ENCODE measurements around the gene ALAD. TPM values are rescaled to one million over a fixed set of nuclear protein-coding genes. Genes with fewer than 3 reads are reported as not detected.
"Not testable (repeated sequence)": the region's sequence is repeated elsewhere in the genome, so short reads cannot be mapped to it uniquely, and the experiment has no call there.

ALAD gene
- total RNA-seq = 117 TPM
- long read RNA-seq, transcript ALAD-201 (12 exons, 3,173 nt) = major isoform, 344 of 435 reads
- long read RNA-seq, partial matches to known transcripts = 39 of 435 reads
- long read RNA-seq, other reads (novel, unspliced or antisense) = 48 of 435 reads

- peak; percentile 100 for DNase-seq
- peak; percentile 99 for ATAC-seq
- intact Hi-C loops (cut with micrococcal nuclease) = no loop called here
These were observed at the start of gene ALAD for GRCh38 chr9:113401027-113401792. ALAD (minus strand) TSS chr9:113401284; CDS start chr9:113393559, 7,725 bp downstream.

- intact Hi-C loops (cut with micrococcal nuclease) = loop anchor here (5.0 kb wide), 1 partner anchor 138 kb away; no protein-coding TSS in a partner anchor
- DNase-seq (no peak), ATAC-seq (no peak)
These were observed 48.3 kb upstream of the ALAD start for GRCh38 chr9:113449376-113449775.

- no peak for DNase-seq
- peak; percentile 68 for ATAC-seq
- intact Hi-C loops (cut with micrococcal nuclease) = loop anchor here (2.0 to 5.0 kb wide), 2 partner anchors 141 to 210 kb away; no protein-coding TSS in a partner anchor
These were observed 45.2 kb upstream of the ALAD start for GRCh38 chr9:113446323-113446740.

- DNase-seq (no peak), ATAC-seq (no peak)
- intact Hi-C loops (cut with micrococcal nuclease) = loop anchor here (5.0 kb wide), 1 partner anchor 143 kb away; no protein-coding TSS in a partner anchor
These were observed 43.7 kb upstream of the ALAD start for GRCh38 chr9:113444736-113445135.

- DNase-seq; ATAC-seq; intact Hi-C loops (cut with micrococcal nuclease): not testable (repeated sequence)
These were observed 36.6 kb upstream of the ALAD start for GRCh38 chr9:113437716-113438115.

- ATAC-seq (no peak), DNase-seq (no peak)
- intact Hi-C loops (cut with micrococcal nuclease) = no loop called here
These were observed 35.8 kb upstream of the ALAD start for GRCh38 chr9:113436728-113437515.

GRCh38 chr9:113431191-113431590, 30.1 kb upstream of the ALAD start:
- no peak for ATAC-seq
- intact Hi-C loops (cut with micrococcal nuclease) = no loop called here
- no peak for DNase-seq

GRCh38 chr9:113428062-113428615, 27.1 kb upstream of the ALAD start:
- DNase-seq (no peak), ATAC-seq (no peak)
- intact Hi-C loops (cut with micrococcal nuclease) = no loop called here

- ATAC-seq (no peak), DNase-seq (no peak)
- intact Hi-C loops (cut with micrococcal nuclease) = no loop called here
These were observed 26.5 kb upstream of the ALAD start for GRCh38 chr9:113427629-113428028.

- ATAC-seq (no peak), DNase-seq (no peak)
- intact Hi-C loops (cut with micrococcal nuclease) = no loop called here
These were observed 25.6 kb upstream of the ALAD start for GRCh38 chr9:113426701-113427100.

- ATAC-seq = no peak
- no peak for DNase-seq
- intact Hi-C loops (cut with micrococcal nuclease) = no loop called here
These were observed 24.0 kb upstream of the ALAD start for GRCh38 chr9:113425072-113425471.

- ATAC-seq (no peak), DNase-seq (no peak)
- intact Hi-C loops (cut with micrococcal nuclease) = no loop called here
These were observed 20.6 kb upstream of the ALAD start for GRCh38 chr9:113421726-113422125.

- ATAC-seq (no peak), DNase-seq (no peak)
- intact Hi-C loops (cut with micrococcal nuclease) = no loop called here
These were observed 16.3 kb upstream of the ALAD start for GRCh38 chr9:113417370-113417769.

GRCh38 chr9:113416149-113416721, 15.2 kb upstream of the ALAD start:
- peak; percentile 69 for ATAC-seq
- intact Hi-C loops (cut with micrococcal nuclease) = no loop called here
- DNase-seq = no peak

GRCh38 chr9:113410207-113410864, 9.3 kb upstream of the ALAD start, which contains the start of the genes C9orf43 and POLE3:
C9orf43 (plus strand) TSS chr9:113410747; CDS start chr9:113413494, 2,747 bp downstream.
POLE3 (minus strand) TSS chr9:113410675; CDS start chr9:113410293, 382 bp downstream.
- intact Hi-C loops (cut with micrococcal nuclease) = no loop called here
- peak; percentile 98 for ATAC-seq

GRCh38 chr9:113409883-113410206, 8.8 kb upstream of the ALAD start:
- intact Hi-C loops (cut with micrococcal nuclease) = no loop called here
- DNase-seq = no peak
- peak; percentile 0 for ATAC-seq

More at GRCh38 chr9:113410207-113410864, 9.3 kb upstream of the ALAD start, which contains the start of the genes C9orf43 and POLE3:
- DNase-seq = peak; percentile 98

GRCh38 chr9:113409481-113409880, 8.4 kb upstream of the ALAD start:
- ATAC-seq = no peak

GRCh38 chr9:113406873-113407511, 5.9 kb upstream of the ALAD start:
- ATAC-seq; intact Hi-C loops (cut with micrococcal nuclease): not testable (repeated sequence)
- DNase-seq = peak; percentile 67

More at GRCh38 chr9:113409481-113409880, 8.4 kb upstream of the ALAD start:
- DNase-seq = no peak
- intact Hi-C loops (cut with micrococcal nuclease) = no loop called here

Data from left ventricle myocardium superior (tissue), 1 donor.